Suprapubic skin (tissue), 4 donors: ENCODE measurements around the gene CEP95. TPM values are rescaled to one million over a fixed set of nuclear protein-coding genes. Genes with fewer than 3 reads are reported as not detected.

Source experiments
- DNase-seq, 2 donors: peaks; one replicate each; pipeline ENCODE4 v3.0.0-alpha.2; 2019; ENCODE audit warnings: low spot score in 2 of 2
- H3K27ac ChIP-seq: fragments of 200-600 bp; sonication (generic); one replicate; pipeline ENCODE4 v1.5.1; 2019
- H3K27me3 ChIP-seq: fragments of 200-600 bp; sonication (generic); one replicate; pipeline ENCODE4 v1.5.1; 2019
- H3K36me3 ChIP-seq: fragments of 200-600 bp; sonication (generic); one replicate; pipeline ENCODE4 v1.5.1; 2019
- H3K4me1 ChIP-seq: fragments of 200-600 bp; sonication (generic); one replicate; pipeline ENCODE4 v1.5.1; 2019
- H3K4me3 ChIP-seq: fragments of 200-600 bp; sonication (generic); one replicate; pipeline ENCODE4 v1.5.1; 2019; ENCODE audit warnings: mild to moderate bottlenecking
- H3K9me3 ChIP-seq: fragments of 200-600 bp; sonication (generic); one replicate; pipeline ENCODE4 v1.5.1; 2019
- EP300 ChIP-seq: sonication (generic); formaldehyde crosslinking; IDR thresholded peaks from one replicate; pipeline ENCODE4 v1.6.1; 2017; ENCODE audit warnings: antibody characterized with exemption
- POLR2A ChIP-seq, 2 donors: fragments of 450-650 bp; IDR thresholded peaks; one replicate each; pipeline ENCODE4 v1.6.1; 2017; ENCODE audit warnings: antibody characterized with exemption in 2 of 2, mild to moderate bottlenecking in 2 of 2, moderate library complexity in 2 of 2
- POLR2AphosphoS5 ChIP-seq, 3 donors: sonication (generic); formaldehyde crosslinking; IDR thresholded peaks; one replicate each; pipeline ENCODE4 v1.6.1; 2017; ENCODE audit warnings: antibody characterized with exemption in 3 of 3
- WGBS: methylation state at CpG from one replicate; pipeline ENCODE4 v1.1.5; 2018; 5-methylcytosine and 5-hydroxymethylcytosine counted together
- total RNA-seq, 4 donors: library from RNA; depleted of rRNA; stranded (reverse); fragments of >200 nt; gene quantifications; one replicate each; pipeline ENCODE4 v1.1.0, GENCODE V29; 2016
- TF ChIP-seq, protein P1 (sequence below), 2 donors: fragments of 200-600 bp in 1 of 2; fragments of 450-650 bp in 1 of 2; sonication (generic) in 1 of 2; IDR thresholded peaks; one replicate each; pipeline ENCODE4 v1.5.1; 2016 to 2019; ENCODE audit warnings: antibody characterized with exemption in 2 of 2, mild to moderate bottlenecking in 1 of 2, moderate library complexity in 1 of 2

The CEP95 gene
- total RNA-seq, 4 donors from 2014 or later = 46.8 to 200 (median 61.5) TPM

DNA sequence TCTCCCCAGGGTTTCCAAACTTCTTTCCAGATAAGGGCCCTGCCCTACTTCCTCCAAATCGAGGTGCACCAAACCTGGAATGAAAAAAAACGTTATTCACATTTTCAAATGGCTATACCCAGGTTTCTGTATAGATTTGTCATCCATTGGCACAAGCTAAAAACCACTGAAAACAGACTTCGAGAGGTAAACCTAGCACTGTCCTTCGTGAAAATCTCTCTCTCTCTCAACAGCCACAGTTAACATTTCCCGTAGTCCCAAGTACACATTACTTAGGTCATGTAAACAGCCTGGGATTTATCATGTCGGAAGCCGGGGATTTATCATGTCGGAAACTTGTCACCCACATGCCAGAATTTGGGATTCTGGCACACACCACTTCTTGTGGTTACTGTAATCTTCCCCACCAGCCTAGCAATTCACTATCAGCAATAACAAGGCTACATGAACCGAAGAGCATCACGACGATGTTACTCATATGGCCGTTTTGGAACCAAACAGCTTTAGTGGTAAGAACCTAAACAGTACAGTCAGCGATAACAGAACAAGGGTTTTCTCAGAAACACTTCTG, 1.9 kb upstream of the CEP95 start:
- Histone ChIP-seq H3K9me3 (no peaks in the 10 kb centered on the region), H3K27me3 (no peaks in the 10 kb centered on the region), H3K4me1 (peaks cover 67% of the 10 kb centered on the region), H3K27ac (peak overlapping the region; percentile 98), H3K4me3 (peak overlapping the region; percentile 93), H3K36me3 (peaks cover 48% of the 10 kb centered on the region)
- no peak for DNase-seq
- TF ChIP-seq POLR2AphosphoS5 (IDR thresholded peaks at IDR 0.05) = no peak
- TF ChIP-seq EP300 = no peak
- TF ChIP-seq, protein P1, sequence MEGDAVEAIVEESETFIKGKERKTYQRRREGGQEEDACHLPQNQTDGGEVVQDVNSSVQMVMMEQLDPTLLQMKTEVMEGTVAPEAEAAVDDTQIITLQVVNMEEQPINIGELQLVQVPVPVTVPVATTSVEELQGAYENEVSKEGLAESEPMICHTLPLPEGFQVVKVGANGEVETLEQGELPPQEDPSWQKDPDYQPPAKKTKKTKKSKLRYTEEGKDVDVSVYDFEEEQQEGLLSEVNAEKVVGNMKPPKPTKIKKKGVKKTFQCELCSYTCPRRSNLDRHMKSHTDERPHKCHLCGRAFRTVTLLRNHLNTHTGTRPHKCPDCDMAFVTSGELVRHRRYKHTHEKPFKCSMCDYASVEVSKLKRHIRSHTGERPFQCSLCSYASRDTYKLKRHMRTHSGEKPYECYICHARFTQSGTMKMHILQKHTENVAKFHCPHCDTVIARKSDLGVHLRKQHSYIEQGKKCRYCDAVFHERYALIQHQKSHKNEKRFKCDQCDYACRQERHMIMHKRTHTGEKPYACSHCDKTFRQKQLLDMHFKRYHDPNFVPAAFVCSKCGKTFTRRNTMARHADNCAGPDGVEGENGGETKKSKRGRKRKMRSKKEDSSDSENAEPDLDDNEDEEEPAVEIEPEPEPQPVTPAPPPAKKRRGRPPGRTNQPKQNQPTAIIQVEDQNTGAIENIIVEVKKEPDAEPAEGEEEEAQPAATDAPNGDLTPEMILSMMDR (IDR thresholded peaks at IDR 0.05) = no peak
- no peak for TF ChIP-seq POLR2A (IDR thresholded peaks at IDR 0.05)
- WGBS = under 1% methylated on average over 13 of the region's 13 CpGs

DNA sequence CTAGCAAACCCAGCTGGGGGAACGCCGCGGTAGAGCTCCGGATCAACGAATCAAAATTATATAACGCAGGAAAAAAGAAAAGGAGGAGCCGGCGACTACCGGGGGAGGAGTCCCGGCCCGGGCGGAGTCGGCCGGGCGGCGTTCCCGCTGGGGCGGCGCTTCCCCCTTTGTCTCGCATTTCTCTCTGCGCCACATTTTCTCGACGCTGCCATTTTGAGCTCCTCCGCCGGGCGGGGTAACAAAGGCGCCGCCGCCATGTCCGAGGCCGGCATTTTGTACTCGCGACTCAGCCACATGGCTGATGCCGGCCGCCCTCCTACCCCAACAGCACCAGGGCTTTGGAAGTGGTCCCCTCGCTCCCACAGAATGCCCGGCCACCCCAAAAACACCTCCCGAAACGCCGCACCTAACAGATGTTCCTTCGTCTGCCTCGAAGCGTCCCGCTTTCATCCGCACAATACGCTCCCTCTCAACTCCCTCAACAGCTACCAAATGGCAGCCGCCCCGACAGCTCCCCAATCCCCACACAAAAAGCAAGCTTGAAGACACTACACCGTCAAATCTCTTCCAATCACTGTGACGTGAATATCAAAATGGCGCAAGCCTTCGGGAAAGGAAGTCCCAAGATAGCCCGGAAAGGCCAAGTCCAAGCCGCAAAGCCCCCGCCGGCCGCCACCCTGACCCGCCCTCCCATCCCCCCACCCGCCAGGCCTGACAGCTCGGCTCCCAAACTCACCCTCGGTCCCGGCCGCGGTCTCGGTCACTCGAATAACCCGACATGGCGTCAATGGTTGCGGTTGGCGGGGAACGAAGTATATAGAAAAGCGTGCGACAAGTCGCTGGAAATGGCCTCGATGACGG, 1.2 kb upstream of the CEP95 start:
- H3K4me1 ChIP-seq = peaks cover 63% of the 10 kb centered on the region
- 0% methylated on average over 50 of the region's 76 CpGs for WGBS

DNA sequence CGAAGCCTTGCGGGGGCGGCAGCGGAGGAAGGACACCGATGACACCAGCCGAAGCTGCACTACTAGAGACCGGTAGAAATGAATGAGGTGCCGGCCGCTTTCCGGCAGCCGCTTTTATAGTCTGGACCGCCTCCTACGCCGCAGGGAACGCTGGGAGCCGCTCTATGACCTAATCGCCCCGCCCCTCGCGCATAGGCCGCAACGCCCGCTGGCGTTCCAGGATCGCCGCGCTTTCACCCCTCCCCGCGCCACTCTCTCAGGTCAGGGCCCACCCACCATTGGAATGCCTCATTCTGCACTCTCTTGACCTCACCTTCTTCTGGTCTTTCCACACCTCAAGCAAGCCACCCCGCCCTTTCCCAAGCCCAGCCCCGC, 589 bp upstream of the CEP95 start, which contains the start of gene DDX5:
TSS of gene DDX5 (minus strand) at position 89 of the 375 bp plus-strand sequence. CDS start 170 bp downstream, outside the sequence.
- Histone ChIP-seq H3K4me1 (peaks cover 57% of the 10 kb centered on the region), H3K27ac (peak within 1 kb of the TSS; percentile 98), H3K9me3 (no peaks in the 10 kb centered on the region), H3K27me3 (no peaks in the 10 kb centered on the region), H3K36me3 (peaks cover 47% of the 10 kb centered on the region), H3K4me3 (peak within 1 kb of the TSS; percentile 93)
- WGBS = 0% methylated on average over 1 of the region's 31 CpGs
- TF ChIP-seq EP300 (no peak), POLR2AphosphoS5 (IDR thresholded peaks at IDR 0.05) (peak; percentile 99 to 100 (median 100)), POLR2A (IDR thresholded peaks at IDR 0.05) (peak; percentile 99 to 100)
- TF ChIP-seq, protein P1 (IDR thresholded peaks at IDR 0.05) = no peak
- peak; percentile 99 for DNase-seq

More for the DNA sequence above, 1.2 kb upstream of the CEP95 start:
- peak overlapping the region; percentile 93 for H3K4me3 ChIP-seq
- TF ChIP-seq EP300 (no peak), POLR2A (IDR thresholded peaks at IDR 0.05) (peak in 1 of 2 donors; percentile 83), POLR2AphosphoS5 (IDR thresholded peaks at IDR 0.05) (peak in 2 of 3 donors; percentile 80 to 86)
- TF ChIP-seq, protein P1 (IDR thresholded peaks at IDR 0.05) = no peak
- H3K36me3 ChIP-seq = peaks cover 47% of the 10 kb centered on the region
- no peaks in the 10 kb centered on the region for H3K27me3 ChIP-seq
- DNase-seq = peak; percentile 94 to 96
- no peaks in the 10 kb centered on the region for H3K9me3 ChIP-seq
- peak overlapping the region; percentile 98 for H3K27ac ChIP-seq

DNA sequence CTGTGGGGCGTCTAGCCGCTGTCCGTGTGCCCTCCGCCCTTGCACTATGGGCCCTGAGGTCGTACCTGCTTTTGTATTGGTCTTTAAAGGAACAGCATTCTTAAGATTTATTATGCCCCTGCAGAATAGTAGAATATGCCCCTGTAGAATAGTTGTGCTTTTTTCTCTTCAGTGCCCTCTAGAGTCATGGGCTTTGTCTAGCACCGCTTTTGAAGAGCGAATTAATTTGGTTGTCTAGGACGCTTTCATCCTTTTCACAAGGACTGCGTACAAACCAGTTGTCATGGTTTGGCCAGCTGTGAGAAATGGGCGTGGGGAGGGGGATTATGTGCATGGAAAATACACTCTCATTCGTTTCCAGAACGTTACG, 621 bp downstream of the CEP95 start:
- DNase-seq = peak in 1 of 2 donors; percentile 72
- WGBS = 0% methylated on average over 13 of the region's 13 CpGs
- Histone ChIP-seq H3K9me3 (no peaks in the 10 kb centered on the region), H3K4me3 (peak overlapping the region; percentile 93), H3K36me3 (peaks cover 47% of the 10 kb centered on the region), H3K4me1 (peaks cover 45% of the 10 kb centered on the region), H3K27ac (peak overlapping the region; percentile 98), H3K27me3 (no peaks in the 10 kb centered on the region)
- no peak for TF ChIP-seq POLR2A (IDR thresholded peaks at IDR 0.05)
- TF ChIP-seq, protein P1 (IDR thresholded peaks at IDR 0.05) = peak in 1 of 2 donors; percentile 32

DNA sequence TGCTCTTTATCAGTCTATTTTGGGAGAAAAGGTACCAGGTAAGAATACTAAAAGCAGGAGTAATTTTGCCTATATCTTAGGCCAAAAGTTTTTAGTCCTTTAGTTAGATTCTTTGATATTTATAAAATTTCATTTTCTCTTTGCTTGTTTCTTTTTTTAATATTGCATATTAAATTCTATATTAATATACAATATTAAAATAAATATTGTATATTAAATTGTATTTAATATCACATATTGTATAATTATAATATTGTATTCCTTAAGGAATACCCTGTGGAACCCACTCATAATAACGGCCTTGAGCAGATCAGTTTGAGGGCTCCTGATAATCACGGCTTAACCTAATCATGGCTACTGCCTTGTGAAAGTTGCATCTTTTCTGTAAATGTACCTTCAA, 1.9 kb downstream of the CEP95 start:
- DNase-seq = no peak
- Histone ChIP-seq H3K4me1 (peaks cover 32% of the 10 kb centered on the region), H3K4me3 (peak overlapping the region; percentile 93), H3K36me3 (peaks cover 40% of the 10 kb centered on the region), H3K9me3 (no peaks in the 10 kb centered on the region), H3K27ac (no peak overlapping the region), H3K27me3 (no peaks in the 10 kb centered on the region)
- TF ChIP-seq, protein P1 (IDR thresholded peaks at IDR 0.05) = no peak
- TF ChIP-seq EP300 (no peak), POLR2A (IDR thresholded peaks at IDR 0.05) (no peak), POLR2AphosphoS5 (IDR thresholded peaks at IDR 0.05) (no peak)
- WGBS = 84% methylated on average over 2 of the region's 2 CpGs
